K562 (cell line): ENCODE measurements around the gene LSM6. TPM values are rescaled to one million over a fixed set of nuclear protein-coding genes. Genes with fewer than 3 reads are reported as not detected.

ENCODE experiments used
- E2F8 ChIP-seq: fragments of 450-650 bp; IDR thresholded peaks from 2 replicates; pipeline ENCODE4 v1.7.1; 2018; ENCODE audit warnings: mild to moderate bottlenecking, low read depth; ENCODE audit not compliant: partially characterized antibody
- KDM4B ChIP-seq, 2 experiments: fragments of 450-650 bp in 1 of 2; sonication (generic) in 1 of 2; IDR thresholded peaks; 2 replicates each; pipeline ENCODE4 v1.6.1; 2016 to 2017; ENCODE audit warnings: borderline replicate concordance in 2 of 2, antibody characterized with exemption in 1 of 2, low read depth in 1 of 2, mild to moderate bottlenecking in 1 of 2
- KLF6 ChIP-seq: fragments of 250-450 bp; sonication (Bioruptor Pico); IDR thresholded peaks from 2 replicates; pipeline ENCODE4 v1.4.0; 2020; ENCODE audit warnings: mild to moderate bottlenecking, moderate library complexity, borderline replicate concordance
- PKNOX1 ChIP-seq: fragments of 450-650 bp; IDR thresholded peaks from 2 replicates; pipeline ENCODE4 v1.6.1; 2016
- RBBP5 ChIP-seq: fragments of 200-600 bp; sonication (generic); IDR thresholded peaks from 2 replicates; pipeline ENCODE4 v1.6.1; 2012; ENCODE audit warnings: borderline replicate concordance, mild to moderate bottlenecking, low read length, control low read depth, inconsistent platforms; ENCODE audit not compliant: insufficient read depth, poor library complexity, severe bottlenecking
- RBM34 ChIP-seq: fragments of 200-400 bp; formaldehyde crosslinking; IDR thresholded peaks from 2 replicates; pipeline ENCODE4 v1.6.1; 2018; ENCODE audit warnings: low read length, borderline replicate concordance; ENCODE audit not compliant: insufficient read depth
- STAG1 ChIP-seq: sonication (generic); formaldehyde crosslinking; IDR thresholded peaks from 2 replicates; pipeline ENCODE4 v1.5.0; 2020; ENCODE audit warnings: missing genetic modification reagents, borderline replicate concordance
- STAT6 ChIP-seq: sonication (generic); formaldehyde crosslinking; IDR thresholded peaks from 2 replicates; pipeline ENCODE4 v1.8.1; 2023; ENCODE audit warnings: mild to moderate bottlenecking, missing genetic modification reagents
- TSHZ1 ChIP-seq: fragments of 250-450 bp; sonication (Bioruptor Pico); IDR thresholded peaks from 2 replicates; pipeline ENCODE4 v1.4.0; 2020; ENCODE audit warnings: mild to moderate bottlenecking, moderate library complexity
- ZNF239 ChIP-seq: fragments of 250-450 bp; sonication (Bioruptor Pico); IDR thresholded peaks from 2 replicates; pipeline ENCODE4 v1.4.0; 2020; ENCODE audit warnings: mild to moderate bottlenecking
- ZNF282 ChIP-seq: sonication (generic); formaldehyde crosslinking; IDR thresholded peaks from 2 replicates; pipeline ENCODE4 v1.8.1; 2023; ENCODE audit warnings: missing genetic modification reagents
- ZNF639 ChIP-seq, 2 experiments: fragments of 200-800 bp in 1 of 2; sonication (Bioruptor generic) in 1 of 2; sonication (generic) in 1 of 2; formaldehyde crosslinking in 1 of 2; IDR thresholded peaks in 1 of 2; conservative IDR thresholded peaks in 1 of 2; 2 replicates each; pipeline versions ENCODE4 v1.5.0 to v1.6.1; 2016 to 2020; ENCODE audit warnings: missing compliant biosample characterization in 1 of 2, missing genetic modification characterization in 1 of 2, missing genetic modification reagents in 1 of 2
- ZNF696 ChIP-seq: fragments of 250-450 bp; sonication (Bioruptor Pico); conservative IDR thresholded peaks from 2 replicates; pipeline ENCODE4 v1.4.0; 2020; ENCODE audit warnings: mild to moderate bottlenecking, moderate library complexity
- polyA plus RNA-seq, 8 experiments: library from polyadenylated mRNA; depleted of rRNA in 4 of 8; stranded (reverse) in 5 of 8; unstranded in 3 of 8; fragments of >200 nt; fragmentation: Nextera tagmentation in 2 of 8; fragmentation: Illumina TruSeq in 1 of 8; extraction: Ambion mirVana in 2 of 8; extraction: Trizol in 1 of 8; gene quantifications; 2 replicates each; pipeline versions ENCODE4 v1.2.1 to v1.2.3, GENCODE V29; 2011 to 2014; ENCODE audit warnings: inconsistent platforms in 1 of 8, missing spikeins in 1 of 8
- total RNA-seq, 7 experiments: library from RNA; depleted of rRNA in 6 of 7; stranded (reverse); fragments of >200 nt in 6 of 7; fragmentation: Illumina TruSeq in 2 of 7; extraction: Trizol in 2 of 7; gene quantifications; 2 replicates each; pipeline versions ENCODE4 v1.2.1 to v1.2.3, GENCODE V29; 2011 to 2021; ENCODE audit warnings: low replicate concordance in 1 of 7

Gene LSM6
- total and polyA plus RNA-seq, 9 of the 15 experiments (the other 6 are each of a cell fraction or from before 2014, with no cell fraction given) = 39.9 to 150 (median 97.4) TPM

GRCh38 chr4:146235654-146236177, 60.2 kb downstream of the LSM6 start (continued):
- TF ChIP-seq TSHZ1 (CRISPR knock-in tag) = no peak
- no peak for TF ChIP-seq STAG1 (CRISPR knock-in tag)
- TF ChIP-seq ZNF639 (CRISPR knock-in tag; conservative IDR thresholded peaks at IDR 0.05 in 1 of 2, IDR thresholded peaks at IDR 0.05 in 1 of 2) = no peak
- no peak for TF ChIP-seq E2F8
- TF ChIP-seq RBM34 = no peak
- TF ChIP-seq RBBP5 = no peak
- no peak for TF ChIP-seq STAT6 (CRISPR knock-in tag)
- TF ChIP-seq KLF6 (CRISPR knock-in tag) = no peak
- no peak for TF ChIP-seq KDM4B (IDR thresholded peaks at IDR 0.05; ENCODE audit: borderline replicate concordance in 2 of 2, low read depth in 1 of 2)
- TF ChIP-seq ZNF282 (CRISPR knock-in tag) = no peak
- no peak for TF ChIP-seq ZNF696
- TF ChIP-seq PKNOX1 = no peak
- no peak for TF ChIP-seq ZNF239 (CRISPR knock-in tag)
